T1000 (cell line): ENCODE data around the gene HECTD2.
"Not testable (repeated sequence)": the region's sequence is repeated elsewhere in the genome, so short reads cannot be mapped to it uniquely, and the experiment has no call there.

ENCODE experiments used
- DNase-seq: peaks from one replicate; lab custom pipeline; 2025; ENCODE audit warnings: mixed read lengths; lab: John Stamatoyannopoulos, UW

The HECTD2 gene

DNA sequence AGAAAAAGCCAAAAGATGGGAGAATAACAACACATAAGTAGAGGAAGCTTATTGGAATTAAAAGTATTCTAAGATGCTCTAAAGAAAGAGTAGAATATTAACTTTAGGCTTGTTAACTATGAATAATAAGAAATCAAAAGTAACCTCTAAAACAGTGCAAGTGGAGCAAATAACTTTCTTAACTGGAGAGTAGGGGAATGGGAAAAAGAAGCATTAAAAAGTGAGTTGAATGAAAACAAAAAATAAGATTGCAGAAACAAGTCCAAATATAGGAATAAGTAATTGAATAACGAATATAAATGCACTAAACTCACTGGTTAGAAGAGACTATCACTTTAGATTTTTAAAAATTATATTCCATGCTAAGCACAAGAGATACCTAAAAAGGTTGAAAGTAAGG is 63.9 kb downstream of the HECTD2 start:
- DNase-seq, result no peak

DNA sequence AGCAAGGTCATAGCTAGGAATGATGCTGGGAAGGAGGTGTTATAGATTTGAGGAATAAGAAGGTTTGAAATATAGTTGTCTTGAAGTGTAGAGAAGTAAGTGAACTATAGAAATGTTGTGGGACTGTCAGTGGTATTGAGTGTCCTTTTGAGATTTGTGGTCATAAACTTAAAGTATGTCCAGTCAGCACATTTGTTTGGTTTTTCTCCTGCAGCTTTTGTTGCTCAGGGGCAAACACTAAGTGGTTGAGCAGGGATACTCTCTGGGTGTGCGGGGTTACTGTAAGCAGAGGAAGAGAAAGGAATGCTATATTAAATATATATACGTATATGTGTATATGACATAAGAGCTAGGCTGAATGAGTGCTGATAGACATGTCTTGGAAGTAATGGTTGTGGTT is 67.1 kb downstream of the HECTD2 start:
- no peak for DNase-seq

DNA sequence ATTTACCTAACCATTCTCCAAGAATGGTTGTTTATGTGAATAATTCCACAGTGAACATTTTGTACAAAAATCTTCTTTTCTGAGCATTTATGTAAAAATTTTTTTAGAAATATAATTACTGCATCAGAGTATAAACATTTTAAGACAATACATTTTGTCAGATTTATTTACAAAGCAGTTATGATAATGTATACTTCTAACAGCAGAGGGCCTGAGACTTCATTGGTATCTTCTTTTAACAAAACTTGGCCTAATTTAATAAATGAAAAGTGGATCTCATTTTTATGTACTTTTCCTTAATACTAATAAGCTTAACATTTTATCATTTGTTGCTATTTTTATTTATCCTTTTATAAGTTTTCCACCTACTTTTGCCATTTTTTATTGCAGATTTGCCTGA is 69.4 kb downstream of the HECTD2 start:
- DNase-seq, result no peak

DNA sequence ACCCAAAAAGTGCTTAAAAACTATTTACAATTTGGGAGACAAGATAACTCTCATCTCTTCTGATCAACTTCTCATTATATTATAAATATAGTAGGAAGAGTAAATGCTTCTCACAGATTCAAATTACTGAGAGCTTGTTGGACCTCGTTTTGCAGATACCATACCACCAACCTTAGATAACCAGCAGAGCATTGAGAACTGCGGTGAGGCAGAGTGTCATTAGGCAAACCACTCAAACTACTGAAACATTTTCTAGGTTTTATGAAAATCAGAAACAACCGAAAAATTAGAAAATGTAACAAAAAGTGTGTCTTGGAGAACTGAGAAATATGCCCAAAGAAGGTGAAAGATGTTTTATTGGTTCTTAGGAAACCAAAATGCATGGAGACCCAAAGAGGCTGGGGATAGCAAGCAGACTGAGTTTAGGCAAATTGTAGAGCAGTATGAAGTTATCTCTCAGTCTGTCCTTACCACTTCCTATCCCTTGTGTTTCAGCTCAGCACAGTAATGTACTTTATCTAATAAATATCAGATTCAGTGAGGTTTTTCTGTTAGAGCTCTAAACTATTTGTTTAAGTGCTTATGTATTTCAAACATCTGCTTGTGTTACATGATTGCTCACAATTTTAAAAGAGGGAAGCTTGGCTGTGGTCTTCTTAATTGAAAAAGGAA is 77.9 kb downstream of the HECTD2 start:
- DNase-seq, result no peak

DNA sequence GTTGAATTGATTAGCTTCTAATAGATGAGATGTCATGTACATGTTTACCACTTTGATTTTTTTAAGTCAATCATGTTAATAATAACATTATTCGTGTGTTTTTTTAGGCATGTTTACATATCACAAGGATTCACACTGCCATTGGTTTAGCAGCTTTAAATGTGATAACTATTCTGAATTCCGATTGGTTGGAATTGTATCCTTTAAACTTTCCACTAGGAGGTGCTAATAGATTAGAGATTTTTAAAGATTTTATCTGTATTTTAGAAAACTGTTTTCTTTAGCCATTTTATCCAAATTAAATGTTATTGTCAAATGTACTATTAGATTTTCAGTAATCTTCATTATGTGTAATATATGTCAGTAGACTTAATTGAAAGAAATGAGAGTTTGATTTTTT is 83.2 kb downstream of the HECTD2 start:
- no peak for DNase-seq

DNA sequence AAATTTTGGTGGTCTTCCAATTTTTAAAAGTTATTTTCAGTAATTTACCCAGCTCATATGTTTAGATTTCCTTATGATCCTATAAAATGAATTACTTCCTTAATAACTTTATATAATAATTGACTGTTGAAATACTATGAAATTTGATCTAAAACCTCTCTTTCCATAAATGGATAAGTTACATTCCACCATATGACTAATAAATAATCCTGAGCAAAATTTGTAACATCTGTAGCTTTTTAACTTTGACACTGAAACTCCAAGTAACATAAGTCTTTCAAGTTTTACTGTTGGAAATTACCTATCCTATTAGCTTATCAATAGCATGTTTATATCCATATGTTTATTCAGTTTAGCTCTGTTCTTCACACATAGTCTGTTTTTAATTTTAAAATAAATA is 85.3 kb downstream of the HECTD2 start:
- no peak for DNase-seq

DNA sequence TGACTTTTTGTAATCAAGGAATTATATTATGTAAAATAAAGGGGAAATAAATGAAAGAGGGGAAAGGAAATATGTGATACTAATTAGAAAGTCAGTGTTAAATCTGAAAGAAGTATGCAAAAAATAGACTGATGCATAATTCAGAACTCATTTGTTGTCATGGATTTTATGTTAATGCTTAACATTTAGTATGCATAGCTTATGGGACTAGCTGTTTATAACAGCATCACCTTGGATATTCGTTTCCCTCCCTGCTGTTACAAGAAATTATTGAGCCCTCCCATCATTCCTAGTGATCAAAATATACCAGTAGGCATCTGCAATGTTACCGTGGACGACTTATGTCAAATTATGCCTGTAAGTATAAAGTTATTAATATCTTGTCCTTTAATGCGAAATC is 85.9 kb downstream of the HECTD2 start:
- no peak for DNase-seq

DNA sequence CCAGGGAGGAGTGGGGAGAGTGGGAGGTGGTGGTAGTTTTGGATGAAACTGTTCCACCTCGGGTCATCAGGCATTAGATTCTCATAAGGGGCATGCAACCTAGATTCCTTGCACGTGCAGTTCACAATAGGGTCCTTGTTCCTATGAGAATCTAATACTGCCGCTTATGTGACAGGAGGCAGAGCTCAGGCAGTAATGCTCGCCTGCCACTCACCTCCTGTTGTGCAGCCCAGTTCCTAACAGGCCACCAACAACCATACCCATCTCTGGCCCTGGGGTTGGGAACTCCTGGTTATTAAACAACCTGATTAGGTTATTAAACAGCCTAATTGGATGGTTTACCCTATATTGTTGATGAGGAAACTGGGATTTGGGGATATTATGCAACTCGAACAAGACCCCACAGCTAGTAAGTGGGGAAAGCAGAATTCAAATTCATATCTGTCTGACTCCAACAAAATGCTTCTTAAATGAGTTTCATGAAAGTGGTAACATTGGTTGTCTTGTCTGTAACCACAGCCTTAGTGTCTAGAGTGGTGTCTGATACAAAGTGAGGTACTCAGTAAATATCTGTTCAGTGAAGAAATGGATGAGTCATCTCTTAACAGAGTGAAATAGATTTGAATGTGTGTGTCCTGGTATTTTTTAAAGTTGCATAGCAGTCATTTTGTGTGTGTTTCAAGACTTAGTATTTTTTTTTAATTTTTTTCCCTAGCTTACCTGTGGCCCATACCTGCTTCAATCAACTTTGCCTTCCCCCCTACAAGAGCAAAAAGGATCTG is 101.6 kb downstream of the HECTD2 start:
- no peak for DNase-seq

DNA sequence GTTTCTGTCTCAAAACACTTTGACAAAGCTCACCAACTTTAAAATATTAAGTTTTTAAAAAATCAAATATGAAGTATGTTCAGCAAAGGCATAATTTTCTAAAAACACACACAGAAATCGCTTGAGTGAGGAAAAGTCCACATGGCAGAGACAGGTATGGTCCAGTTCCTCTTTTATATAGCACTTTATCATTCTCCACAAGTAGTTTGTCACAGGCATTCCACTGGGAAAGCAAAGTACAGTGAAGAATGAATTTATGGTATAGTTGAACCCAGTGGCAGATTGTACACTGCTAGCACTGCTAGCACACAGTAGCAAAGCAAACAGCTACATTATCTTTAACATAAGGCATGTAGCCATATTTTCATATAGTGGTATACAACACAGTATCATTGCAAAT is 102.3 kb downstream of the HECTD2 start:
- DNase-seq, result no peak

DNA sequence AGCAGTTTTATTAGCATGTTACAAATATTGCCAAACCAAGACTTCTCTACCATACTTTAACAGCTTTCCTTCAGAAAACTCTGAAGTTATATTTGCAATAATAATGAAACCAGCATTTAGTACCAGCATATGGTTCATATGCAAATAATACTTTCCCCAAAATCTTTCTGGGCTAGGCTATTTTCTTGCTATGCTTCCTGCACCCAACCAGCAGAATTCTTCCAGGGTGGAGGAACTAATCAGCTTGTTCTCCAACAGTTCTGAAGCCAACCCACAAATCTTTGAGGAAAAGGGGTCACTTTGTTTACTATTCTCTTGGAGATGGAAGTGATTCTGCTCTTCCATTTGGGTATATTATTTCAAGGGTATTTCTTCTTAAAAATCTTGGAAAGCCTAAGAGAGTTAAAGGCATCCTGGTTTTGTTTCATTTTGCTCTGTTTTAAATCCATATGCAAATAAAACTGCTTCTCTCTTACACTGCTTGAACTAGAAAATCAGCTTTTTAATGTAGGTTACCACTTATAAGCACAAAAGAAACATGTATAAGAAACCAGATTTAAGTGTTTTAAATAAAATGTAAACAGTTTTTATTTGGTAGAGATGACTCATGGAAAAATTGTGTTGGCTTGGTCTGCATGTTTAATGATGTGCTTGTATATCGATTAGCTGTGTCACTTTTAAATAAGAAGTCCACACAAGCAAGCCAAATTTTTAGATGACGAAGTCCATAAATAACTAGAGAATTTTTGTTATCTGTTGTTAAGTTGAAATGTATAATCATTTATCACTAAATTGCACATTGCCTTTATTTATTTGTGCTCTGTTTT is 103.7 kb downstream of the HECTD2 start:
- no peak for DNase-seq

DNA sequence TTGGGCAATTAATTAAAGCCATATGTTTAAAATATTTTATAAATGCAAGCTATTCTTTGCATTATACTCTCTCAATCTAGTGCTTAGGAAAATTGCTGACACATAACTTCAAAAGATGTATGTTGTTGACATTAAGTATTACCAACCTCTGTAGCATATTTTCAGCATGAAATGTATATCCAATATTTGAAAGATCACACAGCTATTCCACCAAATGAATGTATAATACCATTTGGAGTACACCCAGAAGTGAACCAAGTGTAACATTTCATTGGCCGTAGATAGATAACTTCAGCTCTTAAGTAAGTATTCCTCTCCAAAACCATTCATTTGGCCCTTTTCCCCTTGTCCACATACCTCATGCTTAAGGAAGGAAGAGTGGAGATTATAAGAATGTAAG is 104.6 kb downstream of the HECTD2 start:
- no peak for DNase-seq

DNA sequence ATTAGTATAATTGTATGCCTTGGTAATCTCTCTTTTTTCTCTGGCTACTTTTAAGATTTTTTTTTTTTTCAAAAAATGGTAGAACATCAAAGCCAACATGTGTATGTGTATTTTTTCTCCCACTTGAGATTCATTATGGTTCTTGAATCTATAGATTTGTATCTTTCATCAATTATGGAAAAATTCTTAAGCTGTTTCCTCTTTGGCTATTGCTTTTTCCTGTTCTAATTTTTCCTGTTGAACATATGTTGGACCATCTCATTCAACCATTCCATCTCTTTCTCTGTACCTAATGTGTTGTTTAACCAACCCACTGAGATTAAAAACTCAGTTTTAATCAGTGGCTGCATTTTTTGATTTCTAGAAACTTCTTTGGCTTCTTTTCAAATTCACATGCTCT is 107.2 kb downstream of the HECTD2 start:
- no peak for DNase-seq

DNA sequence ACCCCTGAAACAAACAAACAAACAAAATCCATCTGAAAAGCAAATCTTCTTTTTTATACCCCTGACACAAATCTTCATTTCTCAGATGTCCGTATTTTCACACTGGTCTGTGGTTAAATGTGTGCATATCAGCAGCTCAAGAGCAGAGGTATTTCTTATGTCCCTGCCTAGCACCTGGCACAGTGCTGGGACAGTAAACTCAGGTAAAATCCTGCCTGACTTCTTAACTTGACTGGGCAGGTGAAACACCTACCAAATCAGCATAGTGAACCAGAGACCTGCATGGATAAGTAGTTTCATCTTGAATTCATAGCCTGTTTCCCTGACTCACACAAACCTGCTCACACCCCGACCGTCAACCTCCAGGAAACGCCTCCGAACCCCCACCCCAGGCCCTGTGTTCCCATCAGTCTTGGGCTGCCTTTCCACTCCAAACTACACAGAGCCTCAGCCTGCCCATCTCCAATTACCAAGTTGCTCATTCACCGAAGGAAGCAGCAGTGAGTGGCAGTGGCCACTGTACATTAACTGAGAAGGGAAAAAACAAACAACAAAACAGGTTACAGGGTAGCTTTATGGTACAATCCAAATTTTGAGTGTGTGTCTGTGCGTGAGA is 109.9 kb downstream of the HECTD2 start:
- no peak for DNase-seq

DNA sequence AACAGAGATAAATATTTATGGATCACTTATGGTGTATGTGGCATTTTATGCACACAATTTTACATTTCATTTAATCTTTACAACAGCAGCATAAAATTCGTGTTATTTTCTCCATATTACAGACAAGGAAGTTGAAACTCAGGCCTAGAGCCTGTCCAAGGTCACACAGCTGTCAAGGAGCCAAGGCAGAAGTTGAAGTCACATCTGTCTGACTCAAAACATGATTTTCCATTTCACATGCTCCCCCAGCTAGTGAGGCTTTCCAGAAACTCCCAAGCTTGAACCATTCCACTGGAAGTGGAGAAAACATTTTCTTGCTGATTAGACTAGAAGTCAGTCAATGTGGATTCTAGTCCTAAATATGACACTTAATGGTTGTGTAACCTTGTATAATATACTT is 110.5 kb downstream of the HECTD2 start:
- DNase-seq, result no peak

DNA sequence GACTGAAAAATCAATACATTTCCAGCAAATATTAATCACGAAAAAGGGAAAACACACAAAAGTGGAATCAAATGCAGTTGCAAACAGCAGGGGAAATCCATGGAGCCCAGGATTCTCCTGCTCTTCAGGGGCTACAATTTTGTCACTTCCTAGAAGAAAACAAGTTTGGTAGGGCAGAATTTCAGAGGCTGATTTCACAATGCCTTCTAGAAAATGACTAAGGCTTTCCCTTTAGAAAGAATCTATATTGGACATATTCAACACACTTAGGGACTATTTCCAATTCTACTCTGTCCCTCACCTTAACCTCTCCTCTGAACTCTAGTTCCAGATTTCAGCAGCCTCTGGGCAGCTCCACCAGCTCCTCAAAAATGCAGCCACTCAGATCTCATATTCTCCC is 111.3 kb downstream of the HECTD2 start:
- no peak for DNase-seq

DNA sequence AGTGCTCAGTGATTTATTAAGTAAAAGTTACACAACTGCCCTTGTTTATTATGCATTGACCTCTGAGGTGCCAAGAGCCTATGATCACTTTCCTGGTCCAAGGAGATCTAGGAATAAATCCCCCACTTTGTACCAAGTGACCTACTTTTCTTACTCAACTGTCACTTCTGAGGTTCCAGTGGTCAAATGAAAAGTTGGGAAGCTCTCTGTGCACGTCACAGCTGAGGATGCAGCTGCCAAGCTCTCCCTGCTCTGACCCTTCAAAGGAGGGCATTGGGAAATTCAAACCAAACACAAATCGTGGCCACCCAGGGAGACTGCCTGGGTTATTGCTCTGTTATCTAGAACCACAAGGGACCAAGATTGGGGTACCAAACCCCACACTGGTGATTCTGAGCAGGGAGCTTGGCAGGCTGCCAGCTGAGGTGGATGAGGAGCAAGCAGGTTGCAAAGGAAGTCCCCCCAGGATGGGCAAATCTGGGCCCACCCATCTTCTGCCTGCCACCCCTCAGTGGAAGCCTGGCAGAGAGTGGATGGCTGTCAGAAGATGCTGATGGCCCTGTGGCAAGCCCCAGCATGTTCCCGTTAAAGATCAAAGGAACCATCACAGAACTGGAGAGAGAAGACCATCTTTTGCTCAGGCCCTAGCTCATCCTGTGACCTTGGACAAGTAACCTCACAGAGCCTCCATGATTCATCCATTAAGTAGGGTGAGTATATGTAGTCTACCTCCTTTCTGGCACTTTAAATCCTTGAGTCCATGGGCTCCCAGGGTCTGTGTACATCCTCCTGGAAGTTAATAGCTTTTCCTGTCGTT is 116.0 kb downstream of the HECTD2 start:
- DNase-seq, result no peak

DNA sequence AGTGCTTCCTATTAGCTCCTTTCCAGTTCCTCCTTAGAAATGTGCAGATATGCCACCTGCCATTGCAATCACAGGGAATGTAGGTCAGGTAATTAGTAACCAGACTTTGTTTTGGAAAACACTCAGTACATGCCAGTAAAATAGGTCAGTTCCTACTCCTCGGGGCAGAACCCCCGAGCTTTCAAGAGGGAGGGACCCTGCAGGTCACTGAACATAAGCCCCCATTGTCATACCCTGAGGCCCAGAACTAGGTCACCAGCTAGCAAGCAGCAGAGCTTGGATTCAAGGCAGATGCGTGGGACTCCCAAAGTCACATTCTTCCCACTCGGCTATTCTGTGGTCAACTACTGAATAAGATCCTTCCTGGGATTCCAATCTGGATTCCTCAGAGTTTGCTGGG is 117.9 kb downstream of the HECTD2 start:
- DNase-seq, result no peak

DNA sequence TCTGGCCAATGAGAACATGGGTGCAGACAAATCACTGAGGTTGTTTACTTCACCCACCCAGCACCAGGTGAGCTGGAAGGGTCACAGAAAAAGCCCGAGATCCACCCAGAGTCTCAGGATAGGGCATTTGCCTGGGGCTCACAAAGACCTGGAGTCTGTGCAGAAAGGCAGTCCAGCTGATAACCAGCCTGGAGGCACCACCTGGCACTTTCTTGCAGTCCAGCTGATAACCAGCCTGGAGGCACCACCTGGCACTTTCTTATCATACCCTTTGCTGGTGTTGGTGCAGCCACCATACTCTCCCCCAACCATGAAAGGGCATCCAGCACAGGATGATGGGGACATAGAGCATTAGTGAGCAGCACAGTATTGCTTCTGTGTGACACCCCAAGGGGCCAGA is 118.6 kb downstream of the HECTD2 start:
- no peak for DNase-seq

DNA sequence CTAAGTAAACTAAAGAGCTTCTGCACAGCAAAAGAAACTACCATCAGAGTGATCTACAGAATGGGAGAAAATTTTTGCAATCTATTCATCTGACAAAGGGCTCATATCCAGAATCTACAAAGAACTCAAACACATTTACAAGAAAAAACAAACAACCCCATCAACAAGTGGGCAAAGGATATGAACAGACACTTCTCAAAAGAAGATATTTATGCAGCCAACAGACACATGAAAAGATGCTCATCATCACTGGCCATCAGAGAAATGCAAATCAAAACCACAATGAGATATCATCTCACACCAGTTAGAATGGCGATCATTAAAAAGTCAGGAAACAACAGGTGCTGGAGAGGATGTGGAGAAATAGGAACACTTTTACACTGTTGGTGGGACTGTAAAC is 124.6 kb downstream of the HECTD2 start:
- not testable (repeated sequence) for DNase-seq

DNA sequence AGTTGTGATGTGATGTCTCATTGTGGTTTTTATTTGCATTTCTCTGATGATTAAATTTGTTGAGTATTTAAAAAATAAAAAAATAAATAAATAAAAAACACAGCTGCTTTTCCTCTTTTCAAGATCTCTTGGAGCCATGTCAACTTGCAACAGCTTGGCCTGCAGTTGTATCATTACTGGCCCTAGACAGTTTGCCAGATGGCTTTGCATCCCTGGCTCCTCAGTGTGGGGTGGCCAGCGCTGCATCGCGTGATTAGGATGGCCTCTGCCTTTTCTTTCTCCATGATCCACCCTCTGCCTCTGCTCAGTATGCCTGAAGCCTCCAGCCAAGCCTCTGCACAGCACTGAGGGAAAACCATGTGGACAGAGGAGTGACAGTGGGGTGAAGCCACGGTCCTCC is 126.0 kb downstream of the HECTD2 start:
- no peak for DNase-seq

DNA sequence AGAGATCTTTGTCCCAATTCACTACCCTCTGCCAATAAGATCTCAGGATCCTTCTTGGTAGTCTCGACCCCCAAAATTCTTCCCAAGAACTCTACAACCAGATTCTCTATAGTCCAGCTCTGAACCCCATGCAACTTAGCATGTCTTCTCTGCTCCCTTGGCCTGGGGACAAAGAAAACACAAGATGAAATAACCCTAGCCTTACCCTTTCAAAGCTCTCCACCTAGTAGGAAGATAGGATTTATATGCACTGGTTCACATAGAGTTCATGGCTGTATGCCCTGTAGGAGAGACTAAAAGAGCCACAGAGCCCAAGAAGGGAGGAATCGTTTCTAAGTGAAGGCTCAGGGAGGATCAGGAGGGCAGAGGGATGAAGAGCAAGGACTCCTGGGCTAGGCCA is 126.6 kb downstream of the HECTD2 start:
- no peak for DNase-seq
